Heart left ventricle (tissue), 13 donors: ENCODE results near the gene PODNL1.

Experiments used
- POLR2A ChIP-seq, 2 donors: fragments of 450-650 bp; IDR thresholded peaks; one replicate each; pipeline ENCODE4 v1.6.1; 2017; ENCODE audit warnings: antibody characterized with exemption in 2 of 2, mild to moderate bottlenecking in 2 of 2, moderate library complexity in 2 of 2
- TF ChIP-seq, protein P1 (sequence below), 12 donors: fragments of 200-600 bp; sonication (generic) in 4 of 12; IDR thresholded peaks; one replicate each; pipeline versions ENCODE4 v1.5.0 to v1.8.0; 2018 to 2022; ENCODE audit warnings: antibody characterized with exemption in 12 of 12, mild to moderate bottlenecking in 5 of 12
- donor health status: ischemic (EF 13 %, LVEDD 7.1; RV severe dilation, severe dysfunction).
- donor health status: DM: no; HTN: yes; CAD: no.
- donor health status: DM: no; HTN: no; CAD: no.
- donor health status: ischemic (EF 25% LVEDD 6.9; RV normal size, moderate dysfunction).
- donor health status: ischemic (EF 25% LVEDD 5.7; RV mildly dilated, moderate dysfunction).
- donor health status: ischemic (EF 35%, LVEDD 5.7; RV mildly dilated, moderate dysfunction).
- donor health status: nonischemic (EF 11% LVEDD 7.7; RV severe dilation, severe dysfunction).
- donor health status: DM: yes; HTN: yes; CAD: no.
- donor health status: PGD.
- donor health status: ischemic (EF 29% LVEDD 5.4; RV normal size, mild dysfunction).
- donor health status: nonischemic (EF 23%, LVEDD 6.1; RV moderate dilation, normal function).

GRCh38 chr19:13885826-13886365 is 52.3 kb downstream of the PODNL1 start:
- TF ChIP-seq POLR2A (IDR thresholded peaks at IDR 0.05): no peak
- TF ChIP-seq, protein P1, sequence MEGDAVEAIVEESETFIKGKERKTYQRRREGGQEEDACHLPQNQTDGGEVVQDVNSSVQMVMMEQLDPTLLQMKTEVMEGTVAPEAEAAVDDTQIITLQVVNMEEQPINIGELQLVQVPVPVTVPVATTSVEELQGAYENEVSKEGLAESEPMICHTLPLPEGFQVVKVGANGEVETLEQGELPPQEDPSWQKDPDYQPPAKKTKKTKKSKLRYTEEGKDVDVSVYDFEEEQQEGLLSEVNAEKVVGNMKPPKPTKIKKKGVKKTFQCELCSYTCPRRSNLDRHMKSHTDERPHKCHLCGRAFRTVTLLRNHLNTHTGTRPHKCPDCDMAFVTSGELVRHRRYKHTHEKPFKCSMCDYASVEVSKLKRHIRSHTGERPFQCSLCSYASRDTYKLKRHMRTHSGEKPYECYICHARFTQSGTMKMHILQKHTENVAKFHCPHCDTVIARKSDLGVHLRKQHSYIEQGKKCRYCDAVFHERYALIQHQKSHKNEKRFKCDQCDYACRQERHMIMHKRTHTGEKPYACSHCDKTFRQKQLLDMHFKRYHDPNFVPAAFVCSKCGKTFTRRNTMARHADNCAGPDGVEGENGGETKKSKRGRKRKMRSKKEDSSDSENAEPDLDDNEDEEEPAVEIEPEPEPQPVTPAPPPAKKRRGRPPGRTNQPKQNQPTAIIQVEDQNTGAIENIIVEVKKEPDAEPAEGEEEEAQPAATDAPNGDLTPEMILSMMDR (IDR thresholded peaks at IDR 0.05): no peak
